ENCODE measurements around the gene GPR160.
A peak's percentile ranks its signal among the peaks of the same experiment; 100 is the strongest.

Gene GPR160

DNA sequence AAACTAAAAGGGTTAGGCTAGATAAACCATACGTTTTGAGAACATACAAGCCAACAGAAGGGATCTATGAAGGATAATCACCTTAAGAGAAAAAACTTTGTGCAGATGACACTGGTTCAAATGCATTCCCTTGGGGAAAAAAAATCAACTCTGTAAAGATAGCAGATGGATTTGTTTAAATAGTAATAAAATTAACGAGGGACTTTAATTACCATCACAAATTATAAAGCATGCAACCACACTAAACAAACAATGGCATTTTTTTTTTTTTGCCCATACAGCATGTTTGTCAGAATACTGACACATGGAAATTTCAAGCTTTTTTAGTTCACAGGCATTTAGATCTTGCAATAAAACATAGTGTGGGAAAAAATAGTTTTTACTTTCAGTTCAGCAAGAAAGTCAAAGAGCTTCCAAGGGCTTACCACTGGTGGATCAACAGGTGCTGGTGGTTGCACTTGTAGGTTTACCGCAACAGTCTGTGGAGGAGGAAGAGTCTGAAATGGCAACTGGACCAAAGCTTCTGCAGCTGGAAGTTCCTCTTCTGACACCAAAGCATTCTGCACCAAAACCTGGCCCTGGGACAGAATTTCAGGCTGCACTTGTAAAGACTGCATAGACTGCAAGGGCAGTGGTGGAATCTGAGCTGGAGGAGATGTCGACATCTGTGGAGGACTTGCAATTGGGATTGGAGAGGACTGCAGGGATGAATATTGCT is 90.6 kb downstream of the GPR160 start:
- no peak for DNase-seq

DNA sequence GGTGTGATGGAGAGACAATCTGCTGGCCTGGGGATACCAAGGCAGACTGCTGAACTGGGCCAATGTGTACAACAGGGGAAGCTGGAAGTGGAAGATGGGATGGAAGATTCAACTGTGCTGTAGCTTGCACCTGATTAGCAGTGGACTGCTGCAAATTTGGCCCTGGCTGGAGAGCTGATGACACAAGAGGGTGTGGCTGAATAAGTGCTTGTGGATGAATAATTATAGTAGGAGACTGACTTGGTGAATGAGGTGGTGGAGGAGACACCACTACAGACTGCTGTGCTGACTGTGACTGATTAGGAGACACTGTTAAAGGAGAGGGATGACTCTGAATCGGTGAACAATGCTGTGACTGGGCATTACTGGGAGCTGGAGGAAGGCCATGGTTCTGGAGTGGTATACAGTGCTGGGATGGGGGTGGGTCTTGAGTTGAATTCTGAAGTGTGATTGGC is 91.2 kb downstream of the GPR160 start:
- peak; percentile 8 for DNase-seq

DNA sequence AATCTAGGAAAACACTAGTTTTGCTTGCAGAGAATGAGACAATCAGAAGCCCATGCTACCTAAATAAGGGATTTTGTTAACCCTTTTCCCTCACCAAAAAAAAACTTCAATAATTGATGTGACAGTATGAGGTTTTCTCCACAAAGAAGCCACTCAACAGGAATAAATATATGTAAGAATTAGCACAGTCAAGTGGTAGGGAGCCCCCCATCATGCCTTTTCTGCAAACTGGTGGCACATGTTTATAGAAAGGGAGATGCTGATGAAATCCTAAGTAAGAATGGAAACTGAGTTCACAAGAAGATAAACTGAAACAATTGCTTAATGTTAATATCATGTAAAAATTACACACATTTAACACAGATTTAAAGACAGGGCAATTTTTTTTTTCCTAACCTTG is 92.7 kb downstream of the GPR160 start:
- DNase-seq: peak; percentile 28

DNA sequence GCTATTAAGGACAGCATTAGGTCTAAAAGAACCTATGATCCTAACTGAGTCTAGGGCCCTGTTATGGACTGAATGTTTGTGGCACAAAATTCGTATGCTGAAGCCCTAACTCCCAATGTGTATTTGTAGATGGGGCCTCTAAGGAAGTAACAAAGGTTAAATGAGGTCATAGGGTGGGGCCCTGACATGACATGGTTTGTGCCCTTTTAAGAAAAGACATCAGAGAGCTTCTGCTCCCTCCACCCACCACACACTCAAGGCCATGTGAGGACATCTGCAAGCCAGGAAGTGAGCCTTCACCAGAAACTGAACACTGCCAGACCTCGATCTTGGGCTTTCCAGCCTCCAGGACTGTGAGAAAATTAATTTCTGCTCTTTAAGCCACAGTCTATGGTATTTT is 94.5 kb downstream of the GPR160 start:
- no peak for DNase-seq

All from fibroblast of upper back skin (primary cell).